HepG2 (cell line): ENCODE data around the gene SLFN12L. TPM values are rescaled to one million over a fixed set of nuclear protein-coding genes. Genes with fewer than 3 reads are reported as not detected.
"Not testable (repeated sequence)": the region's sequence is repeated elsewhere in the genome, so short reads cannot be mapped to it uniquely, and the experiment has no call there.

ENCODE experiments used
- ATAC-seq: fragments of 200-7000 bp; cut with Tn5 transposase; 3 replicates; pipeline ENCODE4 v1.9.1; 2020; ENCODE audit warnings: mild to moderate bottlenecking, moderate library complexity
- BruUV-seq: library from RNA; stranded (reverse); fragments of 400-500 nt; replicated peaks from 2 replicates; lab custom pipeline; 2021; lab: Mats Ljungman, UMichigan
- CTCF ChIA-PET: fragments of 300-600 bp; formaldehyde crosslinking; extraction: SDS; loops from one replicate; lab custom pipeline; 2021; ENCODE audit warnings: low total read pairs, inconsistent platforms, low intra/inter-chr PET ratio; lab: Yijun Ruan, JAX
- POLR2A ChIA-PET: fragments of 350-600 bp; sonication (Branson Sonifier 250); formaldehyde crosslinking; loops from one replicate; lab custom pipeline; 2020; ENCODE audit warnings: antibody characterized with exemption, inconsistent platforms; lab: Yijun Ruan, JAX
- DNase-seq: peaks from one replicate; pipeline ENCODE4 v3.0.0-alpha.2; 2015; ENCODE audit warnings: low spot score
- FAIRE-seq: peaks from 3 replicates; lab custom pipeline; 2011; peaks lifted over from hg19 to GRCh38; lab: Jason Lieb, UNC
- H2AFZ ChIP-seq: one replicate; pipeline ENCODE4 v1.6.1; 2011; ENCODE audit warnings: low read length, inconsistent platforms
- H3K27ac ChIP-seq: fragments of 300-600 bp; 3 replicates; pipeline ENCODE4 v1.8.0; 2011; ENCODE audit warnings: mixed run types, mild to moderate bottlenecking, mixed read lengths, low read length, inconsistent platforms; ENCODE audit not compliant: insufficient read depth; ENCODE audit errors: extremely low read length
- H3K27me3 ChIP-seq, 2 experiments: fragments of 200-600 bp in 1 of 2; 2 replicates in 1 of 2; 3 replicates in 1 of 2; pipeline versions ENCODE4 v1.6.0 to v1.8.0; 2011; ENCODE audit warnings: low read length in 2 of 2, mild to moderate bottlenecking in 2 of 2, moderate library complexity in 2 of 2, inconsistent platforms in 1 of 2; ENCODE audit not compliant: insufficient read depth in 2 of 2, control insufficient read depth in 1 of 2
- H3K36me3 ChIP-seq, 2 experiments: fragments of 200-600 bp in 1 of 2; replicated peaks in 1 of 2; 2 replicates in 1 of 2; 3 replicates in 1 of 2; pipeline versions ENCODE4 v1.5.1 to v1.8.0; 2011; ENCODE audit warnings: low read length in 2 of 2, inconsistent platforms in 1 of 2; ENCODE audit not compliant: insufficient read depth in 2 of 2, control insufficient read depth in 1 of 2
- H3K4me1 ChIP-seq: 2 replicates; pipeline ENCODE4 v1.5.1; 2012; ENCODE audit warnings: low read length, inconsistent platforms; ENCODE audit not compliant: insufficient read depth
- H3K4me2 ChIP-seq: 2 replicates; pipeline ENCODE4 v1.6.0; 2011; ENCODE audit warnings: low read depth, low read length, inconsistent platforms
- H3K4me3 ChIP-seq, 3 experiments: fragments of 200-600 bp in 1 of 3; sonication (generic), shearing (Covaris generic) in 1 of 3; replicated peaks in 1 of 3; 2 replicates each; pipeline ENCODE4 v1.5.1; 2011 to 2016; ENCODE audit warnings: low read length in 3 of 3, inconsistent platforms in 2 of 3, low read depth in 2 of 3, mild to moderate bottlenecking in 2 of 3, control low read depth in 1 of 3, mixed read lengths in 1 of 3; ENCODE audit not compliant: insufficient read depth in 1 of 3
- H3K79me2 ChIP-seq: one replicate; pipeline ENCODE4 v1.6.1; 2011; ENCODE audit warnings: low read length, inconsistent platforms; ENCODE audit not compliant: insufficient read depth
- H3K9ac ChIP-seq: 2 replicates; pipeline ENCODE4 v1.6.0; 2011; ENCODE audit warnings: mild to moderate bottlenecking, low read depth, low read length, inconsistent platforms; ENCODE audit not compliant: insufficient read depth
- H3K9me3 ChIP-seq: 2 replicates; pipeline ENCODE4 v1.5.1; 2012; ENCODE audit warnings: mild to moderate bottlenecking, low read length
- H4K20me1 ChIP-seq: 2 replicates; pipeline ENCODE4 v1.6.0; 2011; ENCODE audit warnings: inconsistent platforms, mild to moderate bottlenecking, low read length, moderate library complexity; ENCODE audit not compliant: insufficient read depth
- BRD4 ChIP-seq: sonication (generic); formaldehyde crosslinking; IDR thresholded peaks from 2 replicates; pipeline ENCODE4 v1.4.0; 2020; ENCODE audit warnings: missing genetic modification reagents
- FOXK1 ChIP-seq: sonication (generic); formaldehyde crosslinking; IDR thresholded peaks from 2 replicates; pipeline ENCODE4 v1.4.0; 2020; ENCODE audit warnings: low read depth, missing genetic modification reagents, borderline replicate concordance
- HHEX ChIP-seq: IDR thresholded peaks from 2 replicates; pipeline ENCODE4 v1.6.1; 2016; ENCODE audit warnings: control low read depth
- ZBTB39 ChIP-seq: sonication (generic); formaldehyde crosslinking; IDR thresholded peaks from 2 replicates; pipeline ENCODE4 v1.5.0; 2020; ENCODE audit warnings: missing genetic modification reagents
- ZNF281 ChIP-seq: sonication (generic); formaldehyde crosslinking; IDR thresholded peaks from 2 replicates; pipeline ENCODE4 v1.4.0; 2020; ENCODE audit warnings: missing genetic modification reagents, borderline replicate concordance
- ZNF83 ChIP-seq: sonication (generic); formaldehyde crosslinking; IDR thresholded peaks from 2 replicates; pipeline ENCODE4 v1.4.0; 2020; ENCODE audit warnings: missing genetic modification reagents, mild to moderate bottlenecking, borderline replicate concordance
- WGBS: methylation state at CpG from one replicate; pipeline ENCODE4 v1.1.6; 2017; ENCODE audit warnings: low lambda C conversion rate; 5-methylcytosine and 5-hydroxymethylcytosine counted together
- in situ Hi-C: cut with HindIII; loops from 2 replicates; pipeline ENCODE4 v1.10.0; 2017; ENCODE audit warnings: low pct_unique_long_range_greater_than_20kb; ENCODE audit not compliant: extremely low pct_ligation_motif_present
- intact Hi-C: fragments of 100-400 bp; cut with micrococcal nuclease; formaldehyde crosslinking; loops from one replicate; pipeline ENCODE4 v1.10.0; 2022; ENCODE audit not compliant: unreplicated experiment
- polyA plus RNA-seq, 8 experiments: library from polyadenylated mRNA; depleted of rRNA in 3 of 8; stranded (reverse) in 7 of 8; unstranded in 1 of 8; fragments of >200 nt; fragmentation: Illumina TruSeq in 4 of 8; extraction: Trizol in 4 of 8; gene quantifications; 2 replicates each; pipeline versions ENCODE4 v1.2.1 to v1.2.3, GENCODE V29; 2011 to 2016; ENCODE audit warnings: low read depth in 4 of 8, missing spikeins in 1 of 8, mixed read lengths in 1 of 8; ENCODE audit not compliant: insufficient read depth in 1 of 8
- total RNA-seq, 5 experiments: library from RNA; depleted of rRNA; stranded (reverse); fragments of >200 nt; fragmentation: Illumina TruSeq; extraction: Trizol; gene quantifications; 2 replicates each; pipeline ENCODE4 v1.2.3, GENCODE V29; 2016; ENCODE audit warnings: low read depth in 1 of 5

SLFN12L gene
- total and polyA plus RNA-seq, 2 of the 13 experiments (the other 11 are each of a cell fraction or from before 2014, with no cell fraction given), result not detected

GRCh38 chr17:35523296-35523695 lies 14.2 kb downstream of the SLFN12L start (continued):
- no peak for TF ChIP-seq FOXK1 (CRISPR knock-in tag)
- no peak for TF ChIP-seq ZBTB39
- TF ChIP-seq BRD4, result no peak
- no peak for TF ChIP-seq ZNF281 (CRISPR knock-in tag)
- TF ChIP-seq HHEX (CRISPR knock-in tag), result no peak
- no peak for TF ChIP-seq ZNF83 (CRISPR knock-in tag)
- TF ChIP-seq, all 625 proteins: peak for 0

GRCh38 chr17:35521654-35522256 lies 15.7 kb downstream of the SLFN12L start:
- H3K79me2 ChIP-seq, BruUV-seq, H3K9me3 ChIP-seq, H3K4me3 ChIP-seq, H3K4me2 ChIP-seq, H3K27ac ChIP-seq, POLR2A ChIA-PET, ATAC-seq, H3K27me3 ChIP-seq, DNase-seq, H3K9ac ChIP-seq, H3K36me3 ChIP-seq, CTCF ChIA-PET, H2AFZ ChIP-seq, intact Hi-C loops, H4K20me1 ChIP-seq, FAIRE-seq, in situ Hi-C loops, H3K4me1 ChIP-seq: not testable (repeated sequence)
- WGBS, result under 1% methylated on average over 5 of the region's 5 CpGs
